Stimulated activated CD4-positive, alpha-beta T cell treated with anti-CD3 and anti-CD28 coated beads, Interleukin-2, amount 100 ng/mL, for 48 hours (primary cell): Measurements from ENCODE around the gene HECTD1.
"Not testable (repeated sequence)": the region's sequence is repeated elsewhere in the genome, so short reads cannot be mapped to it uniquely, and the experiment has no call there.

Source experiments
- DNase-seq, 2 donors: peaks; one replicate each; pipeline ENCODE4 v3.0.0-alpha.2; 2020

HECTD1 gene

GRCh38 chr14:31138301-31138700 is 69.3 kb downstream of the HECTD1 start:
- DNase-seq: no peak

- DNase-seq: no peak
Measured at GRCh38 chr14:31137214-31137889, 70.2 kb downstream of the HECTD1 start.

- no peak for DNase-seq
Measured at GRCh38 chr14:31133133-31133532, 74.5 kb downstream of the HECTD1 start.

- DNase-seq: no peak
Measured at GRCh38 chr14:31128601-31129526, 78.7 kb downstream of the HECTD1 start.

- DNase-seq: peak in 1 of 2 donors; percentile 4
Measured at GRCh38 chr14:31127690-31128089, 79.9 kb downstream of the HECTD1 start.

- no peak for DNase-seq
Measured at GRCh38 chr14:31126680-31127079, 80.9 kb downstream of the HECTD1 start.

- no peak for DNase-seq
Measured at GRCh38 chr14:31125231-31125630, 82.4 kb downstream of the HECTD1 start.

- DNase-seq: no peak
Measured at GRCh38 chr14:31124197-31124596, 83.4 kb downstream of the HECTD1 start.

- no peak for DNase-seq
Measured at GRCh38 chr14:31122921-31123320, 84.7 kb downstream of the HECTD1 start.

GRCh38 chr14:31122098-31122611 is 85.4 kb downstream of the HECTD1 start:
- DNase-seq: no peak

GRCh38 chr14:31118892-31119291 is 88.7 kb downstream of the HECTD1 start:
- no peak for DNase-seq

GRCh38 chr14:31113794-31114193 is 93.8 kb downstream of the HECTD1 start:
- DNase-seq: no peak

- no peak for DNase-seq
Measured at GRCh38 chr14:31110872-31111271, 96.7 kb downstream of the HECTD1 start.

GRCh38 chr14:31109257-31109656 is 98.3 kb downstream of the HECTD1 start:
- DNase-seq: no peak

GRCh38 chr14:31106768-31107167 is 100.8 kb downstream of the HECTD1 start:
- no peak for DNase-seq

- no peak for DNase-seq
Measured at GRCh38 chr14:31097081-31097480, 110.5 kb downstream of the HECTD1 start.

GRCh38 chr14:31096255-31096654 is 111.3 kb downstream of the HECTD1 start:
- DNase-seq: no peak

GRCh38 chr14:31095817-31096216 is 111.8 kb downstream of the HECTD1 start:
- not testable (repeated sequence) for DNase-seq

- DNase-seq: not testable (repeated sequence)
Measured at GRCh38 chr14:31093884-31094839, 113.4 kb downstream of the HECTD1 start.

GRCh38 chr14:31092160-31092708 is 115.4 kb downstream of the HECTD1 start:
- DNase-seq: no peak

GRCh38 chr14:31090883-31091764 is 116.5 kb downstream of the HECTD1 start:
- DNase-seq: no peak
